Measurements from ENCODE around the gene ERICH6B.
"Not testable (repeated sequence)": the region's sequence is repeated elsewhere in the genome, so short reads cannot be mapped to it uniquely, and the experiment has no call there.

Gene ERICH6B

GRCh38 chr13:45615501-45616101, at the start of gene ERICH6B:
Gene ERICH6B (minus strand): TSS chr13:45615739. CDS start chr13:45597005, 18,734 bp downstream.
- no peak for DNase-seq

- not testable (repeated sequence) for DNase-seq
Measured at GRCh38 chr13:45662903-45663302, 47.4 kb upstream of the ERICH6B start.

- no peak for DNase-seq
Measured at GRCh38 chr13:45662162-45662561, 46.6 kb upstream of the ERICH6B start.

- DNase-seq: not testable (repeated sequence)
Measured at GRCh38 chr13:45660458-45660857, 44.9 kb upstream of the ERICH6B start.

GRCh38 chr13:45659536-45659935, 44.0 kb upstream of the ERICH6B start:
- no peak for DNase-seq

- DNase-seq: no peak
Measured at GRCh38 chr13:45658586-45659235, 43.2 kb upstream of the ERICH6B start.

GRCh38 chr13:45654633-45655349, 39.3 kb upstream of the ERICH6B start:
- no peak for DNase-seq

GRCh38 chr13:45645263-45645662, 29.7 kb upstream of the ERICH6B start:
- DNase-seq: not testable (repeated sequence)

GRCh38 chr13:45642159-45642558, 26.6 kb upstream of the ERICH6B start:
- not testable (repeated sequence) for DNase-seq

- DNase-seq: not testable (repeated sequence)
Measured at GRCh38 chr13:45635291-45635690, 19.8 kb upstream of the ERICH6B start.

GRCh38 chr13:45630791-45631190, 15.3 kb upstream of the ERICH6B start:
- DNase-seq: no peak

- no peak for DNase-seq
Measured at GRCh38 chr13:45629940-45630339, 14.4 kb upstream of the ERICH6B start.

GRCh38 chr13:45628094-45628493, 12.6 kb upstream of the ERICH6B start:
- no peak for DNase-seq

GRCh38 chr13:45627656-45628055, 12.1 kb upstream of the ERICH6B start:
- DNase-seq: no peak

- no peak for DNase-seq
Measured at GRCh38 chr13:45626731-45627374, 11.3 kb upstream of the ERICH6B start.

GRCh38 chr13:45623516-45624090, 8.1 kb upstream of the ERICH6B start:
- DNase-seq: no peak

GRCh38 chr13:45621950-45622349, 6.4 kb upstream of the ERICH6B start:
- no peak for DNase-seq

- no peak for DNase-seq
Measured at GRCh38 chr13:45607931-45608330, 7.6 kb downstream of the ERICH6B start.

GRCh38 chr13:45604892-45605291, 10.6 kb downstream of the ERICH6B start:
- no peak for DNase-seq

- no peak for DNase-seq
Measured at GRCh38 chr13:45603338-45603737, 12.2 kb downstream of the ERICH6B start.

- no peak for DNase-seq
Measured at GRCh38 chr13:45602183-45603170, 13.1 kb downstream of the ERICH6B start.

GRCh38 chr13:45601680-45602079, 13.9 kb downstream of the ERICH6B start:
- DNase-seq: no peak

Measured in cortex of kidney (tissue), 1 donor.